Activated CD8-positive, alpha-beta memory T cell treated with anti-CD3 and anti-CD28 coated beads for 4 hours (primary cell): ENCODE results near the gene ATP13A2.

Experiments
- DNase-seq, 2 donors: peaks; one replicate each; pipeline ENCODE4 v3.0.0-alpha.2; 2020; ENCODE audit warnings: low read depth in 2 of 2

Gene ATP13A2

GRCh38 chr1:17011439-17012307 is at the start of gene ATP13A2:
Gene ATP13A2, minus strand, starts transcription at chr1:17011928. Its CDS starts 190 bp downstream, at chr1:17011738.
- peak; percentile 62 to 63 for DNase-seq

- no peak for DNase-seq
These were observed 49.8 kb upstream of the ATP13A2 start for GRCh38 chr1:17061486-17061885.

- DNase-seq, result no peak
These were observed 48.6 kb upstream of the ATP13A2 start for GRCh38 chr1:17060306-17060749.

GRCh38 chr1:17059391-17060305 is 47.9 kb upstream of the ATP13A2 start:
- DNase-seq, result no peak

- DNase-seq, result no peak
These were observed 44.8 kb upstream of the ATP13A2 start for GRCh38 chr1:17056551-17056950.

- no peak for DNase-seq
These were observed 44.1 kb upstream of the ATP13A2 start for GRCh38 chr1:17055801-17056200.

- peak; percentile 98 for DNase-seq
These were observed 42.1 kb upstream of the ATP13A2 start, which contains the start of gene SDHB for GRCh38 chr1:17053685-17054410. Gene SDHB, minus strand, starts transcription at chr1:17054032. Its CDS starts 13 bp downstream, at chr1:17054019.

- no peak for DNase-seq
These were observed 41.5 kb upstream of the ATP13A2 start for GRCh38 chr1:17053086-17053684.

GRCh38 chr1:17052641-17053040 is 40.9 kb upstream of the ATP13A2 start:
- no peak for DNase-seq

- no peak for DNase-seq
These were observed 40.3 kb upstream of the ATP13A2 start for GRCh38 chr1:17052038-17052437.

GRCh38 chr1:17047924-17048323 is 36.2 kb upstream of the ATP13A2 start:
- no peak for DNase-seq

- DNase-seq, result no peak
These were observed 34.6 kb upstream of the ATP13A2 start for GRCh38 chr1:17046334-17046657.

- DNase-seq, result no peak
These were observed 34.1 kb upstream of the ATP13A2 start for GRCh38 chr1:17045634-17046333.

GRCh38 chr1:17045150-17045549 is 33.4 kb upstream of the ATP13A2 start:
- no peak for DNase-seq

- DNase-seq, result no peak
These were observed 31.9 kb upstream of the ATP13A2 start for GRCh38 chr1:17043676-17044075.

GRCh38 chr1:17040135-17040534 is 28.4 kb upstream of the ATP13A2 start:
- no peak for DNase-seq

- no peak for DNase-seq
These were observed 27.8 kb upstream of the ATP13A2 start for GRCh38 chr1:17039522-17039921.

GRCh38 chr1:17033481-17033880 is 21.8 kb upstream of the ATP13A2 start:
- DNase-seq, result no peak

- no peak for DNase-seq
These were observed 21.0 kb upstream of the ATP13A2 start for GRCh38 chr1:17032741-17033140.

- no peak for DNase-seq
These were observed 19.7 kb upstream of the ATP13A2 start for GRCh38 chr1:17031436-17031835.

- DNase-seq, result no peak
These were observed 18.5 kb upstream of the ATP13A2 start for GRCh38 chr1:17030206-17030605.
